Measurements from ENCODE around the gene TMEM108.

DNA sequence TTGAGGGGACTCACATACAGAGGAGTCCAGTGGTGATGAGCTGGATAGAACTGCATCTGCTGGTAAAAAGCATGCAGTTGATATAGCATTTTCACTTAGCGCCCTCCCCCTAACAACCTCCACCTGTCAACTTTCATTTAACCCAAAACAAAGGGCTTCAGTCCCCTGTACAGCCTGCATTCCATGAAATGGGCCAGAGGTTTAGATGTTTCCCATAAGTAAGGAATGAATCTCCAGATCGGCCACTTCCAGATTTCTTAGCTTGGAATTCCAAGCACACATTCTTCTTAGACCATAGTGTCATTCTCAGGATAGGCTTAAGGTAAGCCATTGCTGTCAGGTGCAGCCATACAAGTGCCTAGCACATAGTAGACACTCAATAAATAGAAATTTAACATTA is 328.7 kb downstream of the TMEM108 start:
- TF ChIP-seq CTCF (IDR thresholded peaks at IDR 0.05) (no peak), ZFX (IDR thresholded peaks at IDR 0.05; ENCODE audit: borderline replicate concordance) (no peak)

Measured in 22Rv1 (cell line).